Measurements from ENCODE around the gene PTPRQ. TPM values are rescaled to one million over a fixed set of nuclear protein-coding genes. Genes with fewer than 3 reads are reported as not detected.

PTPRQ gene
- total RNA-seq, 2 donors from 2014 or later: 1.9 to 7.4 TPM

DNA sequence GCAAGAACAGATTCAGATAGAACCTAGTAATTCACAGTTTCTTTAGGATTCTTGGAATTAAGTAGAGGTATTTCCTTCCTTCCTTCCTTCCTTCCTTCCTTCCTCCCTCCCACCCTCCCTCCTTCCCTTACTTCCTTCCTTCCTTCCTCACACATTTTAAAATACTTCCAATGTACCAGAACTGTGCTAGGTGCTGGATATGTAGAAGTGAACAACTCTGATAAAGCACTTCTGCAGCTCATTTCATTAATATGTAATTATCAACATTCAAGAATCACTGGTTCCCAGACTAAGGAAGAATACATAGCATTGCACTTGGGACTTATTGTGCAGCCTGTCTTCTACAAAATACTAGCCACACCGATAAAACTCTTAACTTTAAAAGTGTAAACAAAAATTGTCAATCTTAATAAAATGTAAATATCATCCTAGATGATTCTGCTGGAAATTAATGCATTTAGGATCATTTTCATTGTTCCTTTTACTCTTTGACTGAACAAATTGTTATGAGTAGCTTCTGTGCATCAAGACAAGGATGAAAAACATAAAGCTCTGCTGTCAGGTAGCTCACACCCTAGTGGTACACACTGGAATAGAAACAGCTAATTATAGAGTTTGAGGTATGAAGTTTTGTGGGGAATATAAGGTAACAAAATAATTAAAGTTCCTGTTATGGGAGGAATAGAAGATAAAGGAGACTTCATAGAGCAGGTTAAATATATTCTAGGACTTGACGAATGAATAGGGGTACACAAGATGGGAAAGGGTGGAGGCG is 163.5 kb downstream of the PTPRQ start:
- no peak for DNase-seq (ENCODE audit: low spot score)
- TF ChIP-seq POLR2AphosphoS5 (IDR thresholded peaks at IDR 0.05): no peak
- TF ChIP-seq POLR2A (IDR thresholded peaks at IDR 0.05): no peak
- TF ChIP-seq, protein P1, sequence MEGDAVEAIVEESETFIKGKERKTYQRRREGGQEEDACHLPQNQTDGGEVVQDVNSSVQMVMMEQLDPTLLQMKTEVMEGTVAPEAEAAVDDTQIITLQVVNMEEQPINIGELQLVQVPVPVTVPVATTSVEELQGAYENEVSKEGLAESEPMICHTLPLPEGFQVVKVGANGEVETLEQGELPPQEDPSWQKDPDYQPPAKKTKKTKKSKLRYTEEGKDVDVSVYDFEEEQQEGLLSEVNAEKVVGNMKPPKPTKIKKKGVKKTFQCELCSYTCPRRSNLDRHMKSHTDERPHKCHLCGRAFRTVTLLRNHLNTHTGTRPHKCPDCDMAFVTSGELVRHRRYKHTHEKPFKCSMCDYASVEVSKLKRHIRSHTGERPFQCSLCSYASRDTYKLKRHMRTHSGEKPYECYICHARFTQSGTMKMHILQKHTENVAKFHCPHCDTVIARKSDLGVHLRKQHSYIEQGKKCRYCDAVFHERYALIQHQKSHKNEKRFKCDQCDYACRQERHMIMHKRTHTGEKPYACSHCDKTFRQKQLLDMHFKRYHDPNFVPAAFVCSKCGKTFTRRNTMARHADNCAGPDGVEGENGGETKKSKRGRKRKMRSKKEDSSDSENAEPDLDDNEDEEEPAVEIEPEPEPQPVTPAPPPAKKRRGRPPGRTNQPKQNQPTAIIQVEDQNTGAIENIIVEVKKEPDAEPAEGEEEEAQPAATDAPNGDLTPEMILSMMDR (IDR thresholded peaks at IDR 0.05): no peak
- no peaks in the 10 kb centered on the region for H3K27me3 ChIP-seq (replicated peaks; ENCODE audit: insufficient read depth)
- H3K27ac ChIP-seq: no peak overlapping the region
- no peak overlapping the region for H3K4me3 ChIP-seq
- 79% methylated on average over 3 of the region's 3 CpGs for WGBS
- H3K9me3 ChIP-seq: no peaks in the 10 kb centered on the region
- H3K36me3 ChIP-seq: no peaks in the 10 kb centered on the region
- intact Hi-C loops (cut with DNase I): no loop called here
- H3K4me1 ChIP-seq (replicated peaks): no peaks in the 10 kb centered on the region

DNA sequence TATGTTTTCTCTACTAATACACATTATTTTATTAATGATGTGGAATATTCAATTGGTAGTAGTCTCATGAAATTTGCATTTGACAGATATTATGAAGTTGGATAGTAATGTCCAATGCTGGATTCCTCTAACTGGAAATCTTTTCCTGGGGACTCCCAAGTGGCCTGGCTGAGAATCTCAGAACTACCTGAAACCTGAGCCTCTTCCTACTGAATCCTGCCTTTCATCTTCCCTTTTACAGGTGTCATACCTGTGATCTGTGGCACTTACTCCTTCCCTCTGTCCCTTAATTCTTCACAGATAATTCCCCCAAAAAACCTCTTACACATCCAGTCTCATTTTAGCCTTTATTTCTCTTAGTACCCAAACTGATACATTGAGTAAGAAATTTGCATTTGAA is 173.7 kb downstream of the PTPRQ start:
- H3K27me3 ChIP-seq (replicated peaks; ENCODE audit: insufficient read depth): no peaks in the 10 kb centered on the region
- H3K4me1 ChIP-seq (replicated peaks): no peaks in the 10 kb centered on the region
- H3K4me3 ChIP-seq: no peak overlapping the region
- H3K27ac ChIP-seq: no peak overlapping the region
- TF ChIP-seq, protein P1 (IDR thresholded peaks at IDR 0.05): no peak
- TF ChIP-seq POLR2AphosphoS5 (IDR thresholded peaks at IDR 0.05) (no peak), POLR2A (IDR thresholded peaks at IDR 0.05) (no peak)
- no peaks in the 10 kb centered on the region for H3K36me3 ChIP-seq
- no peak for DNase-seq (ENCODE audit: low spot score)
- H3K9me3 ChIP-seq: no peaks in the 10 kb centered on the region
- intact Hi-C loops (cut with DNase I): no loop called here

DNA sequence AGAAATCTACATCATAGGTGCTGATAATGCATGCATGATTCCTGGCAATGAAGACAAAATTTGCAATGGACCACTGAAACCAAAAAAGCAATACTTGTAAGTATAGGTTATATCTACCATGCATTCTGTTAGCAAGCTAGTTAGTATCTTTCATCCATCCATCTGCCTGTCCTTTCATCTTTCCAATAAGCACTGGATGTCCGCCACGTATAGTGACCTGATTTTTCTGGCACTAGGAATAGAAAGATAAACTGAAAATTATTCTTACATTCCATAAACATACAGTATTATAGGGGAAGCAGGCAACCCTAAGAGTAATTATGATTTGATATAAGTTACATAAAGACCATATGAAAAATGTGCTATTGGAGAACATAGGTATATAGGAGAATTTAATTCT is 176.2 kb downstream of the PTPRQ start:
- no peak overlapping the region for H3K27ac ChIP-seq
- no peak for DNase-seq (ENCODE audit: low spot score)
- 71% methylated on average over 2 of the region's 2 CpGs for WGBS

DNA sequence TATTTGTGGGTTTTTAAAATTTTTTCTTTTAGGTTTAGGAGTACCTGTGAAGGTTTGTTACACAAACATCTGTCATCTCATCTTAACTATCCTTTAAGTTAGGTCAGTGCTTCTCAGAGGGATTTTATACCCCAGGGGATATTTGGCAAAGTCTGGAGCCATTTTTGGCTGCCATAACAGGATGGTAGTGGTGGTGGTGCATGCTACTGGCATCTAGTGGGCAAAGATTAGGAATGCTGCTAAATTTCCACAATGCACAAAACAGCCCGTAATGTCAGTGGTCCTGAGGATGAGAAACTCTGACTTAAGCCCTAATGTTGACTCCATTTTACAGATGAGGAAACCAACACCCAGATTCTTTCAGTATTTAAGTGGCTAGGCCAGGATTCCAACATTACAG is 178.2 kb downstream of the PTPRQ start:
- no peaks in the 10 kb centered on the region for H3K27me3 ChIP-seq (replicated peaks; ENCODE audit: insufficient read depth)
- no peaks in the 10 kb centered on the region for H3K9me3 ChIP-seq
- DNase-seq (ENCODE audit: low spot score): no peak
- TF ChIP-seq POLR2AphosphoS5 (IDR thresholded peaks at IDR 0.05): no peak
- TF ChIP-seq, protein P1 (IDR thresholded peaks at IDR 0.05): no peak
- no peak for TF ChIP-seq POLR2A (IDR thresholded peaks at IDR 0.05)
- no peaks in the 10 kb centered on the region for H3K36me3 ChIP-seq
- 72% methylated on average over 1 of the region's 1 CpG for WGBS
- H3K27ac ChIP-seq: no peak overlapping the region
- H3K4me1 ChIP-seq (replicated peaks): no peaks in the 10 kb centered on the region
- no peak overlapping the region for H3K4me3 ChIP-seq
- intact Hi-C loops (cut with DNase I): no loop called here

More for the DNA sequence above, 176.2 kb downstream of the PTPRQ start:
- no peak overlapping the region for H3K4me3 ChIP-seq
- H3K9me3 ChIP-seq: no peaks in the 10 kb centered on the region
- TF ChIP-seq POLR2AphosphoS5 (IDR thresholded peaks at IDR 0.05) (no peak), POLR2A (IDR thresholded peaks at IDR 0.05) (no peak)
- TF ChIP-seq, protein P1 (IDR thresholded peaks at IDR 0.05): no peak
- intact Hi-C loops (cut with DNase I): no loop called here
- no peaks in the 10 kb centered on the region for H3K36me3 ChIP-seq
- no peaks in the 10 kb centered on the region for H3K27me3 ChIP-seq (replicated peaks; ENCODE audit: insufficient read depth)
- no peaks in the 10 kb centered on the region for H3K4me1 ChIP-seq (replicated peaks)

DNA sequence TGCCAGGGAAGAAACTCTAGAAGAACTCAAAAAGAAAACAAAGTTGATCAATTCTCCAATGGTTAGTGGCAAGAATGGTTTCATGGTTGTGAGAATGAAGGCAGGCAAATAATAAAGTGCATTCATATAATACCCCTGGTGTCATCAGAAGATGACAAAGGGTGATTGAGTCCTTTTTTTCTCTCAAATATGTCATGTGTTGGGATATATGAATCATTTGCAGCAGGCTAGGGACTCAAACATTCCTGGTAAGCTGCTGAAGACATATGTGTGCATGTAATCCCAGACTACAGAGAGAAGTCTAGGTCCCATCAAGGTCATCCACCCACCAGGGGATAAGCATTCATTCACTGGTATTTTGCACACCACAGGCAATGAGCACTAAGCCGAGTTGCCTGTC is 181.0 kb downstream of the PTPRQ start:
- no peak overlapping the region for H3K4me3 ChIP-seq
- WGBS: 93% methylated on average over 1 of the region's 1 CpG
- no peaks in the 10 kb centered on the region for H3K4me1 ChIP-seq (replicated peaks)
- DNase-seq (ENCODE audit: low spot score): no peak
- no peaks in the 10 kb centered on the region for H3K9me3 ChIP-seq
- H3K27me3 ChIP-seq (replicated peaks; ENCODE audit: insufficient read depth): no peaks in the 10 kb centered on the region
- TF ChIP-seq POLR2A (IDR thresholded peaks at IDR 0.05) (no peak), POLR2AphosphoS5 (IDR thresholded peaks at IDR 0.05) (no peak)
- TF ChIP-seq, protein P1 (IDR thresholded peaks at IDR 0.05): no peak
- no peak overlapping the region for H3K27ac ChIP-seq
- no peaks in the 10 kb centered on the region for H3K36me3 ChIP-seq
- intact Hi-C loops (cut with DNase I): no loop called here

Data from prostate gland (tissue), 2 donors.